Activated naive CD8-positive, alpha-beta T cell (primary cell): ENCODE measurements around the gene GPC5.
"Not testable (repeated sequence)": the region's sequence is repeated elsewhere in the genome, so short reads cannot be mapped to it uniquely, and the experiment has no call there.

ENCODE experiments used
- H3K27ac Mint-ChIP-seq: one replicate; pipeline ENCODE4 v1.8.0; 2021; ENCODE audit warnings: mixed read lengths
- H3K27me3 Mint-ChIP-seq: one replicate; pipeline ENCODE4 v1.8.0; 2021; ENCODE audit warnings: mixed read lengths
- H3K36me3 Mint-ChIP-seq: one replicate; pipeline ENCODE4 v1.8.0; 2021; ENCODE audit warnings: mixed read lengths
- H3K4me1 Mint-ChIP-seq: one replicate; pipeline ENCODE4 v1.8.0; 2021; ENCODE audit warnings: low read depth, mixed read lengths
- H3K4me3 Mint-ChIP-seq: one replicate; pipeline ENCODE4 v1.8.0; 2021; ENCODE audit warnings: mild to moderate bottlenecking, mixed read lengths
- H3K9me3 Mint-ChIP-seq: one replicate; pipeline ENCODE4 v1.8.0; 2021; ENCODE audit warnings: low read depth, mixed read lengths

Gene GPC5

DNA sequence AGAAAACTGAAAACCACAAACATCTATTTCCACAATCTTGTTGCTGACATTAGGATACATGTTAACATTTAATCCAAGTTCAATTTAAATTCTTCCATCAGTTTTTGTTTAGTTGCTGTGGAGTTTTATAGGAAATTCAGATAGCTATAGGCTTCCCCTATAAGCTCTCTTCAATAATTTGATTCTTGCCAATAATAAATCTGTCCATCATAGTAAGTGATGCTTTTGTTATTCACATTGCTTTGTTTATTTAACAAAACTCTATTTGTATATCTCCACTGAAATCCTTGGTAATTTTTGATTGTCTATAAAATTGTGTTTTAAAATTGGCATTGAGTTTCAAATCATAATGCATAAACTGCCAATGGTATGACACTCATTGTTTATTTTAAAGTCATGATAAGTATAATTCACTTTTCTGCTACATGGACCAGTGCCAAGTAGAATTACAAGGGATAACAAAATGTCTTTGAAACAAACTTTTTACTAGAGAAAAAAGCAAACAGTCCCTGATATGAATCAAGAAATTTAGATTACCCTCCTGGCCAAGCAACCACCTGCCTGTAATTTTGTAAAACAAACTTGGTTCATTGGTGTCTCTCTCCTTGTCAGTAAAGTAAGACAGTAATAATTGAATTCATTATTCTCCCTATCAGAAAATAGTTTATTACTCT lies 1250.9 kb downstream of the GPC5 start:
- Mint-ChIP-seq H3K27me3 (no peaks in the 10 kb centered on the region), H3K36me3 (no peaks in the 10 kb centered on the region), H3K27ac (no peak overlapping the region), H3K9me3 (peaks cover 7% of the 10 kb centered on the region), H3K4me1 (no peaks in the 10 kb centered on the region), H3K4me3 (no peak overlapping the region)

GRCh38 chr13:92656103-92656502 lies 1257.7 kb downstream of the GPC5 start:
- Mint-ChIP-seq H3K36me3 (no peaks in the 10 kb centered on the region), H3K27ac (no peak overlapping the region), H3K27me3 (no peaks in the 10 kb centered on the region), H3K4me1 (no peaks in the 10 kb centered on the region), H3K9me3 (peaks cover 12% of the 10 kb centered on the region), H3K4me3 (no peak overlapping the region)

- Mint-ChIP-seq H3K9me3 (peaks cover 9% of the 10 kb centered on the region), H3K36me3 (no peaks in the 10 kb centered on the region), H3K27me3 (no peaks in the 10 kb centered on the region), H3K4me3 (no peak overlapping the region), H3K27ac (no peak overlapping the region), H3K4me1 (no peaks in the 10 kb centered on the region)
Observed at GRCh38 chr13:92656648-92657047, 1258.2 kb downstream of the GPC5 start.

DNA sequence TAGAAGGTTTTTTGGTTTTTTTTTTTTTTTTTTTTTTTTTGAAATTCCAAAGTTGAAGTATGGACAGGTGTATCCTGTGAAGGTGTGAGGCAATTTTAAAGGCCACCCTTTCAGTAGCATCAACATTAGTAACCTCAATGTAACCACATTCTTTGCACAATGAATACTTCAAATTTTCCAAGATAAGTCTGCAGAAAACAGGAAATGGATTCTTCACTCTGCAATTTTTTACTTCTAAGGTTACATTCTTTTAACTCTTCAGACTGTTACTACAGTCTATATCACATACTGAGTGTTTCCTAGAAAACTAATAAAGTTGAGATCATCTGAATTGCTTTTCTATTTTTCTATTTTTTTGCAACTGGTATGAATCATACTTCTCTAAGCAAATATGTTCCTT lies 1259.1 kb downstream of the GPC5 start:
- H3K27ac Mint-ChIP-seq: no peak overlapping the region

DNA sequence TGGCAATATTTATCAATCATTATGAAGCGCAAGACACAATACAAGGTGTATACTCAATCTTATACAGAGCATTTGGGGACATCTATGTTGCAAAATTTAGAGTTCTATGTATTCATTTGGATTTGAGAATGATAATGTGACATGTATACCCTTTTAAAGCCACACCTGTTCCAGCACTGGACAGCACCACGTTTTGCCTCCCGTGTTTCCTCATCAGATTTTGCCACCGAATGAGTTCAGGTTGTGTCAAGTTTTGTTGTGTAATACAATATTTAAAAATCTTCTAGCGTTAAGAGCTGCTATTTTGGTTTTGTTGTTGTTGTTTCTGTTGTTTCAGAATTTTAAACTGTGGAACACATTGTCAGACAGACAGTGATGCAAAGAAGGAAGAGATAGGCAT lies 1259.9 kb downstream of the GPC5 start:
- H3K27me3 Mint-ChIP-seq: no peaks in the 10 kb centered on the region

More for the DNA sequence above, 1259.1 kb downstream of the GPC5 start:
- H3K4me1 Mint-ChIP-seq: no peaks in the 10 kb centered on the region
- peaks cover 9% of the 10 kb centered on the region for H3K9me3 Mint-ChIP-seq
- H3K4me3 Mint-ChIP-seq: no peak overlapping the region
- no peaks in the 10 kb centered on the region for H3K27me3 Mint-ChIP-seq
- H3K36me3 Mint-ChIP-seq: no peaks in the 10 kb centered on the region

GRCh38 chr13:92661406-92661805 lies 1263.0 kb downstream of the GPC5 start:
- Mint-ChIP-seq H3K4me1 (no peaks in the 10 kb centered on the region), H3K36me3 (no peaks in the 10 kb centered on the region), H3K9me3 (peaks cover 13% of the 10 kb centered on the region), H3K4me3 (no peak overlapping the region), H3K27me3 (no peaks in the 10 kb centered on the region), H3K27ac (no peak overlapping the region)

More for the DNA sequence above, 1259.9 kb downstream of the GPC5 start:
- Mint-ChIP-seq H3K36me3 (no peaks in the 10 kb centered on the region), H3K27ac (no peak overlapping the region), H3K4me3 (no peak overlapping the region), H3K9me3 (peaks cover 6% of the 10 kb centered on the region), H3K4me1 (no peaks in the 10 kb centered on the region)

DNA sequence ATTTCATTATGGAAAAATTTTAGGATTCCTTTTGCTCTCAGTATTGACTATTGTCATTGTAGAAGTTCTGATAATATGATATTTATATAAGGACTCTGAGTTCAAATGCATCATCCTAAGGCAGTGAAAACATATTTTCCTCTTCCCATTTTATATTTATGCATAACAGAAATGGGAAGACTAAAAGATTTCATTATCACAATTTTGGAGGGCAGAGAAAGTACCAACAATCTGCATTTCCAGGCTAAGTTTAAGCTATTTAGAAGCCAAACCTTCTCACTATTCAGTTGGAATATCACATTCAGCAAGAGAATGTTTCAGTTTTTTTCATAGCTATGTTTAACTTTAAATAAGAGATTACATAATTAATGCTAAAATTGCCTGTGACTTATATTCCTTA lies 1269.7 kb downstream of the GPC5 start:
- no peak overlapping the region for H3K4me3 Mint-ChIP-seq
- H3K27me3 Mint-ChIP-seq: no peaks in the 10 kb centered on the region
- H3K9me3 Mint-ChIP-seq: peaks cover 15% of the 10 kb centered on the region
- no peak overlapping the region for H3K27ac Mint-ChIP-seq
- no peaks in the 10 kb centered on the region for H3K36me3 Mint-ChIP-seq
- no peaks in the 10 kb centered on the region for H3K4me1 Mint-ChIP-seq

GRCh38 chr13:92670096-92670495 lies 1271.7 kb downstream of the GPC5 start:
- Mint-ChIP-seq H3K4me1 (no peaks in the 10 kb centered on the region), H3K27me3 (no peaks in the 10 kb centered on the region), H3K36me3 (no peaks in the 10 kb centered on the region), H3K4me3 (no peak overlapping the region), H3K27ac (no peak overlapping the region), H3K9me3 (peaks cover 9% of the 10 kb centered on the region)

GRCh38 chr13:92671821-92672220 lies 1273.4 kb downstream of the GPC5 start:
- no peaks in the 10 kb centered on the region for H3K4me1 Mint-ChIP-seq
- peaks cover 9% of the 10 kb centered on the region for H3K9me3 Mint-ChIP-seq
- H3K27ac Mint-ChIP-seq: no peak overlapping the region
- no peaks in the 10 kb centered on the region for H3K36me3 Mint-ChIP-seq
- no peak overlapping the region for H3K4me3 Mint-ChIP-seq
- H3K27me3 Mint-ChIP-seq: no peaks in the 10 kb centered on the region

DNA sequence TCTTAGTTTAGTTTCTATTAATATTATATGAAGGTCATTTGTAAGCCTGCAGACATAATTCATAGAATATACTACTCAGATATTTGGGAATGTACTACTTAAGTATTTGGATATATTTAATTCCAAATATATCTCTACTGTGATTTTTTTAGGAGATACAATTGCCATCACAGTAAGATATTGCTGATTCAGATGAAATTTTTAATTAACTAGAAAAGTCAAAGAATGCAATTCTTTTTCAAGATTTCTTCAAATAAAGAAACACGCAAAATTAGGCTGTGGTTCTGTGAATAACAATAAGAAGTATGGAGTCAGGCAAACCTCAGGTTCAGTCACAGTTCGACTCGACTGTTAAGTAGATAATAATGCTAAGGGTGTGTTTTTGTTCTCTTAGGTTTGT lies 1277.8 kb downstream of the GPC5 start:
- no peak overlapping the region for H3K27ac Mint-ChIP-seq

GRCh38 chr13:92677571-92677970 lies 1279.2 kb downstream of the GPC5 start:
- Mint-ChIP-seq H3K4me1 (no peaks in the 10 kb centered on the region), H3K4me3 (no peak overlapping the region), H3K27ac (no peak overlapping the region), H3K9me3 (peaks cover 11% of the 10 kb centered on the region), H3K36me3 (no peaks in the 10 kb centered on the region), H3K27me3 (no peaks in the 10 kb centered on the region)

More for the DNA sequence above, 1277.8 kb downstream of the GPC5 start:
- Mint-ChIP-seq H3K27me3 (no peaks in the 10 kb centered on the region), H3K4me1 (no peaks in the 10 kb centered on the region), H3K4me3 (no peak overlapping the region), H3K9me3 (peaks cover 12% of the 10 kb centered on the region), H3K36me3 (no peaks in the 10 kb centered on the region)

DNA sequence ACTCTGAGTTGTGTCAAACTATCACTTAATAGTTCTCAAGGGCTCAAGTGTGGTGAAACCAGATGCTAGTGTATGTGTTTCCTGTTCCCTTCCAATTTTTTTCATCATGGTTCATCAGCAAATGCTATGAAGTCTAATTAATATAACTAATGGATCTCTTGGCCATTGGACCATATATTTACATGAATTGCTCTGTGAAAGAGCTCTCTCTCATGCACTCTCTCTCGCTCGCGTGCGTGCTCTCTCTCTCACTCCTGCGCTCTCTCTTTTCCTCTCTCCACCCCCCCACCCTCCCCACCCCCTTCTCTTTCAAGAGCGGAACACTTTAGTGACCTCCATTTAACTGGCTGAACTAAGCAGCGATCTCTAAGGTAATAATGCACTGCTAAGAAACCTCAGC lies 1281.2 kb downstream of the GPC5 start:
- no peaks in the 10 kb centered on the region for H3K4me1 Mint-ChIP-seq
- H3K9me3 Mint-ChIP-seq: peaks cover 14% of the 10 kb centered on the region
- no peak overlapping the region for H3K4me3 Mint-ChIP-seq
- H3K36me3 Mint-ChIP-seq: no peaks in the 10 kb centered on the region
- no peaks in the 10 kb centered on the region for H3K27me3 Mint-ChIP-seq
- H3K27ac Mint-ChIP-seq: no peak overlapping the region

GRCh38 chr13:92681239-92681638 lies 1282.8 kb downstream of the GPC5 start:
- Mint-ChIP-seq H3K27me3 (no peaks in the 10 kb centered on the region), H3K9me3 (peaks cover 14% of the 10 kb centered on the region), H3K4me3 (no peak overlapping the region)

GRCh38 chr13:92682832-92683517 lies 1284.6 kb downstream of the GPC5 start:
- Mint-ChIP-seq H3K27me3 (no peaks in the 10 kb centered on the region), H3K36me3 (no peaks in the 10 kb centered on the region), H3K4me3 (no peak overlapping the region), H3K27ac (no peak overlapping the region), H3K4me1 (no peaks in the 10 kb centered on the region), H3K9me3 (peaks cover 14% of the 10 kb centered on the region)

More at GRCh38 chr13:92681239-92681638, 1282.8 kb downstream of the GPC5 start:
- no peaks in the 10 kb centered on the region for H3K4me1 Mint-ChIP-seq
- H3K27ac Mint-ChIP-seq: no peak overlapping the region
- no peaks in the 10 kb centered on the region for H3K36me3 Mint-ChIP-seq

GRCh38 chr13:92694047-92694446 lies 1295.6 kb downstream of the GPC5 start:
- no peak overlapping the region for H3K27ac Mint-ChIP-seq
- H3K4me1 Mint-ChIP-seq: no peaks in the 10 kb centered on the region
- peaks cover 5% of the 10 kb centered on the region for H3K9me3 Mint-ChIP-seq
- no peaks in the 10 kb centered on the region for H3K36me3 Mint-ChIP-seq
- no peaks in the 10 kb centered on the region for H3K27me3 Mint-ChIP-seq
- no peak overlapping the region for H3K4me3 Mint-ChIP-seq

GRCh38 chr13:92695827-92696226 lies 1297.4 kb downstream of the GPC5 start:
- not testable (repeated sequence) for H3K27ac Mint-ChIP-seq, H3K36me3 Mint-ChIP-seq, H3K27me3 Mint-ChIP-seq, H3K4me1 Mint-ChIP-seq, H3K4me3 Mint-ChIP-seq
- peaks cover 11% of the 10 kb centered on the region for H3K9me3 Mint-ChIP-seq
